NCI-H187 treated with DMSO at 0.1 percent for 48 hours (cell line): ENCODE results near the gene PACC1.
"Not testable (repeated sequence)": the region's sequence is repeated elsewhere in the genome, so short reads cannot be mapped to it uniquely, and the experiment has no call there.

Source experiments
- DNase-seq: peaks from one replicate; lab custom pipeline; 2025; lab: John Stamatoyannopoulos, UW

The PACC1 gene

GRCh38 chr1:212395678-212396437, 18.8 kb downstream of the PACC1 start:
- DNase-seq, result not testable (repeated sequence)

DNA sequence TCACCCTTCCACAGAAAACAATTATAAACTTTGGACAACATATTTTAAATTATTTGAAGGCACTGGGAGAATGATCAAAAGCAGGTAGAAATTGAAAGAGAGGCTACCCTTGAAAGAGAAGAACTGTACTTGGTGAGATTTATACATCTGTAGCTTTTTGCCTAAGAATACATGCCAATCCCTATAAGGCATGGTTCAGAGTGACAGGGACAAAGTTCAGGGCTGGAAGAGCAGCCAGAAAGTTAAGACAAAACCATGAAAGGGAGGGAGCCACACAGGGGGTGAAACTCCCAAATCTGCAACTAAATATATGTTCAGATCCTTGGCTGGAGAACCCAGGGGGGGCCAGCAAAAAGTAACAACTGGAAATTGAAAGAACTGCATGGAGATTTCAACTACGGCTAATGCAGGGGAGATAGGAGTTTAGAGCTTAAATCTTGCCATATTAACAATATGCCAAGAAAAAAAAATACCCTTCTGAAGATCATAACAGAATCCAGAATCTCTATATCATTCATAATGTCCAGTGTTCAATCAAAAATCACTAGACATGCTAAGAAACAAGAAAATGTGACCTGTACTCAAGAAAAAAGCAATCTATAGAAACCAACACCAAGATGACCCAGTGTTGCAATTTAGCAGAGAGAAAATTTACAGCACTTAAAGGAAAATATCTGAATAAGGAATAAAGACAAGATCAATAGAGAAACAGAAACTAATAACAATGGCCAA, 25.5 kb downstream of the PACC1 start:
- DNase-seq, result no peak

GRCh38 chr1:212386029-212386428, 28.7 kb downstream of the PACC1 start:
- DNase-seq, result no peak

- DNase-seq, result no peak
These were observed 33.2 kb downstream of the PACC1 start for GRCh38 chr1:212381397-212382035.

GRCh38 chr1:212379366-212379765, 35.3 kb downstream of the PACC1 start:
- DNase-seq, result no peak

- DNase-seq, result no peak
These were observed 37.0 kb downstream of the PACC1 start for GRCh38 chr1:212377644-212378043.

GRCh38 chr1:212375986-212376385, 38.7 kb downstream of the PACC1 start:
- DNase-seq, result no peak

DNA sequence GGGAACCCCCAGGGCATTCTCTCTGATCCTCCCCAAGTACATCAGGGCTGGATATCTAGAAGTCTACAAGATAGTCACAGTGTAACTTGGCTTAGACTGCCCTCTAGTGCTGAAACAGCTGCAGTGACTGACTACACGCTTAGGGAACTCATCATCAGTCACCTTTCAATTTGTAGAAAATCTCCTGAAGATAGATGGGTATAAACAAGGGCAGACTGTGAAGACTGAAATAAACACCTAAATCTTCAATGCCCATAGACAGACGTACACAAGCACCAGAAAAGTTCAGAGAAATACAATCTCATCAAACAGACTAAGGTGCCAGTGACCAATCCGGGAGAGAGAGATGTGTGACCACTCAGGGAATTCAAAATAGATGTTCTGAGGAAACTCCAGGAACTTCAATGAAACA, 46.6 kb downstream of the PACC1 start:
- no peak for DNase-seq

DNA sequence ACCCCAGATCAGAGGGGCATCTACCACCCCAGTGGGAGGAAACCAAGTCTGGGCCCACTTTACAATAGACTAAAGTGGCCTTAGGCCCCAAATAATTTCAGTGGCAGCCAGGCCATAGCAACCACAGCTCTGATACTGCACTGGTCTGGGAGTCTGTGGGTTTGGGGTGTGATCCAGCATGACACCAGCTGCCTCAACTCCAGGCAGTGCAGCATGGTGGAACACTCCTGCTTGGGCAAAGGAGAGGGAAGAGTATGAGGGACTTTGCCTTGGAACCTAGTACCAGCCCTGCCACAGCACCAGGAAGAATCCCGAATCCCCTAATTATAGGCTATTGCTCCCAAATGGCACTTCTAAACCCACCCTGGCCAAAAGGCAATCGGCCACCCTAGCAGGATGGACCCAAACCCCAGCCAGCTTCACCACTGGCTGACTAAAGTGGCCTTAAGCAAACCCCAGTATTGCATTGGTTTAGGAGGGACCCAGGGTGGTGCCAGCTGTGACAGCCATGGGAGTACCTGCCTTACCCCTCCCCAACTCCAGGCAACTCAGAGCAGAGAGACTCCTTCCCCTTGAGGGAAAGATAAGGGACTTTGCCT, 47.1 kb downstream of the PACC1 start:
- DNase-seq, result no peak

GRCh38 chr1:212366901-212367300, 47.8 kb downstream of the PACC1 start:
- no peak for DNase-seq

DNA sequence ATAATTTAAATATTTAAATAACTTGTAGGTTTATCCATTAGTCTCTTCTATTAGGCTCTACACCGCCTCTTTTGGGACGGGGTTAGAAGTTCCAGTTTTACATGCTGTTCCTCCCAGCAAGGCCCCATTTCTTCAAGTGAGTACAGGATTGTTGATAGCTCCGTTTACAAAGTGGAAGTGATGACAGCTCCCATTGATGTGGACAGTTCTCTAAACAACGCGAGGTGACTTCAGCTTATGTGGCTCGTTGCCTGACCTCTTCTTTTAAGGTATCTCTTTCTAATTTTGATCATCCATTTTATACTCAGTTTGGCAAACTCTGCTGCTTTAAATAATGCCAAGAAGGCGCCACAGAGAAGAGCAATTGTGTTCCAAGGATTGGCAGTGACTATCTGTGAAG, 49.7 kb downstream of the PACC1 start:
- no peak for DNase-seq

DNA sequence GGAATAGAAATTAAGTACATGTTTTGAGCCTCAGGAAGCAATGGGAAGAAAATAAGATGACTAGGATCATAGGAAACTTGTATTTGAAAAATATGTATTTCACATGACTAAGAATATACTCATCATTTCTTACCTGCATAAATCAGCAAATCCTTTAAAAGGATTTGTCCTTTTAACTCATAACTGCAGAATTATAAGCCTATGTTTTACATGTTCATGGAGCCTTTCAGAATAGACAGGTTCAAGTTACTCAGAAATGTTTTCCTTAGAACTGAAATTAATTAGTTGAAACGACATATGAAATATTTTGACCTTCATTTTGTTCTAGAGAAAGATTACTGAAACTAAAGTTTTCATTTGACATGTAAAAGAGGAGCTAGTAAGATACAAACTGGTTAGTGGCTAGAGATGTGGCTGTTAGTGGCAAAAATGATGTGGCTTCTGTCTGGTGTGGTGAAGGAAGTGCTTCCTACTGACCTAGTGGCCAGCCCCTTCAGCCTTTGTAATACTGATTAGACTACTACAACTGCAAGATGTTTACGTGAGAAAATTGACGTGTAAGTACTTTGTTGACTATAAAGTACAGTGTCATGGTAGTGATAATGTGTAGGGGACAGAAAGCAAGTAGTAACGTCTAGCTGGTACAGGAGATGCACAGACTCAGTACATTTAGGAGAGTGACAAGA, 54.7 kb downstream of the PACC1 start:
- DNase-seq, result no peak

DNA sequence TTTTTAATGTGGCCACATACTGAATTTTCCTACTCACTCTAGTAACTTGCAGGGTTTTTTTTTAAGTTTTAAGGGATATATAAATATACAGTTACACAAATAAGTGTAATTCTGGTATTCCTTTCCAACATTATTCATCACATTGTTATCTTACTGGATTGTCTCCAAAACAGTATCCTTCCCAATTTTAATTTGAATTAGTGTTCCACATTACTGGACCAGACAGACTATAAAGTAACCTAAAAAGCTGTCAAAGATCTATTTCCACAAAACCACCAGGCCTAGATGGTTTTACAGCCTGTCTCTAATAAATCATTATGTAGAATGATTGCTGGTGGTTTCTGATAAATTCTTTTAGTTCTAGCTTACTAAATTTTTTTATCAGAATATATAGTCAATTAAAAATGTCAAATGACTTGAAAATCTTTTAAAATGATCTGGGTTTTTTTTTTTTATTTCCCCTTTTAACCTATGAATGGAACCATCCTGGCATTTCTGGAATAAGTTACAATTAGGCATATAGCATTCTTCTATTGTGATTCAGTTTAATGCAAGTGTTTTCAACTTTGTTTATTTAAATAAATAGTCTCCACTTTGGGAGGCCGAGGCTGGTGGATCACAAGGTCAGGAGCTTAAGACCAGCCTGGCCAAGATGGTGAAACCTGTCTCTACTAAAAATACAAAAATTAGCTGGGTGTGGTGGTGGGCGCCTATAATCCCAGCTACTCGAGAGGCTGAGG, 59.3 kb downstream of the PACC1 start:
- no peak for DNase-seq

DNA sequence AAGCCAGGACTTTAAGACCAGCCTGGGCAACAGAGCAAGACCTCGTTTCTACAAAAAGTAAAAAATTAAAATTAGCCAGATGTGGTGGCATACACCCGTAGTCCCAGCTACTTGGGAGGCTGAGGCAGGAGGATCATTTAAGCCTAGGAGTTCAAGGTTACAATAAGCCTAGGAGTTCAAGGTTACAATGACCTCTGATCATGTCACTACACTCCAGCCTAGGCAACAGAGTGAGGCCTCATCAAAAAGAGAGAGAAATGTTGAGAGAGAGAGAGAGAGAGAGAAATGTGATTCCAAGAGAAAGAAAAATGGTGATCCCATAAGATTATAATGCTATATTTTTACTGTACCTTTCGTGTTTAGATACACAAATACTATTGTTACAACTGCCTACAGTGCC, 60.2 kb downstream of the PACC1 start:
- no peak for DNase-seq

- DNase-seq, result no peak
These were observed 61.5 kb downstream of the PACC1 start for GRCh38 chr1:212353181-212353580.

DNA sequence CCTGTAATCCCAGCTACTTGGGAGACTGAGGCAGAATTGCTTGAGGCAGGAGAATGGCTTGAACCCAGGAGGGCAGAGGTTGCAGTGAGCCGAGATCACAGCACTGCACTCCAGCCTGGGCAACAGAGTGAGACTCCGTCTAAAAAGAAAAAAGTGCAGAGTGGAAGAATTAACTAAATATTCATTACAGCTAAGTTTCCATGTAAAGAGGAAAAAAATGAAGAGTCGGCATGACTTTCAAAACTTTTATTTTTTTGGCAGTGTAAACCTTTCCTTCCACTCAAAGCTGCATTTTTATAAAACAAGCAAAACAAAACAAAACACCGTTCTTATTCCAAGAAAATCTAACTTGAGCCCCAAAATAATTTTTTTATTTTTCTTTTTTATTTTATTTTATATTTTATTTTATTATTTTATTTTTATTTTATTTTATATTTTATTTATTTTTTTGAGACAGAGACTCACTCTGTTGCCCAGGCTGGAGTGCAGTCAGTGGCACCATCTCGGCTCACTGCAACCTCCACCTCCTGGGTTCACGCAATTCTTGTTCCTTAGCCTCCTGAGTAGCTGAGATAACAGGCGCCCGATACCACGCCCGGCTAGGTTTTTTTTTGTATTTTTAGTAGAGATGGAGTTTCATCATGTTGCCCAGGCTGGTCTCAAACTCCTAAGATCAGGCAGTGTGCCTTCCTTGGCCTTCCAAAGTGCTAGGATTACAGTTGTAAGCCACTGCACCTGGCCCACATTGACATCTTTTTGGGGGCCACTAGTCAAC, 62.9 kb downstream of the PACC1 start:
- DNase-seq, result no peak

DNA sequence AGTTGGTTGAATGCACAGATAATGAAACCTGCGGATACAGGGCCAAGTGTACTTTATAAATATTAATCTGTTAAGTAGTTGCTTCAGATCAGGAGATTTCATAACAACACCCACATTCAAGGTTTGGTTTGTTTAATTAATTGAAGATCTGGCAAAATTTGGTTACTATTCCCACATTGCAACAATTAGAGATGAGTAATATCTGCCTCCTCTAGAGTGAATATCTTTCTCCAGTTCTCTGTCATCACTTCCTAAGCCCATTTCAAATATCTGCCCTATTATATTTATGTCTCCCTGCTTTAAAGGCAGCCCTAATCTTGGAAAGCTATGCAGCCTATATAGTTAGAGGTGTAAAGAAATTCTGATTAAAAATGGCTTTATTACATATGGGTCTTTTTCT, 68.1 kb downstream of the PACC1 start:
- DNase-seq, result no peak

- no peak for DNase-seq
These were observed 69.8 kb downstream of the PACC1 start for GRCh38 chr1:212344905-212345304.

- DNase-seq, result no peak
These were observed 73.6 kb downstream of the PACC1 start for GRCh38 chr1:212341090-212341489.

DNA sequence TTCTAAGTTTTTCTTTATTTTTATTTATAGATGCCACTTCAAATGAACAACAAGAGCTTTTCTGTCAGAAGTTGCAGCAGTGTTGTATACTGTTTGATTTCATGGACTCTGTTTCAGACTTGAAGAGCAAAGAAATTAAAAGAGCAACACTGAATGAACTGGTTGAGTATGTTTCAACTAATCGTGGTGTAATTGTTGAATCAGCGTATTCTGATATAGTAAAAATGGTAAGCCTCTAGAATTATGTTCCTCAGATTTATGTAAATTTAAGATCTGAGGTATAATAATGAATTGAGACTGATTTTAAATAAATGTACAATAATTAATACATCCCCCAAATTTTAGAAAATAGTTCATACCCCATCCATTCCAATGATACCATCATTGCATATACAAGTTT, 85.6 kb downstream of the PACC1 start:
- no peak for DNase-seq

DNA sequence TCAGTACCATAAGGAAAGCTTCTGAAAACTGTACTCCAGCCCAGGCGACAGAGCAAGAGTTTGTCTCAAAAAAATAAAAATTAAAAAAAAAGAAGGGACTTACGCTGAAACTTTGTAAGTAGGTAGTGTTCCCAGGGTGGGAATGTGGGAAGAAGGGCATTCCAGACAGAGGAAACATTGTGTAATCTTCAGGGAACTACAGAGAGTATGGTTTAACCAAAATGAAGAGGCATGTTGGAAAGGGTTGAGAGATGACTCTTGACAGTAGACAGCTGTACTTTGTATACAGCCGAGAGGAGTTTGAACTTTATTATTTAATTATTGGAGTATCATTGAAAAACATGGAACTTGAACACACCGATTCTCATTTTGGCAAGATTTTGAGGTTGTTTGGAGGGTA, 86.4 kb downstream of the PACC1 start:
- no peak for DNase-seq
